HUES64 (cell line): ENCODE measurements around the gene IFNL3.
A peak's percentile ranks its signal among the peaks of the same experiment; 100 is the strongest.
"Not testable (repeated sequence)": the region's sequence is repeated elsewhere in the genome, so short reads cannot be mapped to it uniquely, and the experiment has no call there.

Experiments used
- H3K27ac ChIP-seq: 2 replicates; pipeline ENCODE4 v1.7.0; 2013; ENCODE audit warnings: low read depth, low read length, inconsistent platforms
- H3K27me3 ChIP-seq: 2 replicates; pipeline ENCODE4 v1.6.1; 2013; ENCODE audit warnings: mild to moderate bottlenecking, low read length; ENCODE audit not compliant: insufficient read depth
- H3K36me3 ChIP-seq: 2 replicates; pipeline ENCODE4 v1.6.1; 2013; ENCODE audit warnings: mild to moderate bottlenecking, low read length; ENCODE audit not compliant: insufficient read depth
- H3K4me1 ChIP-seq: 2 replicates; pipeline ENCODE4 v1.6.1; 2013; ENCODE audit warnings: mild to moderate bottlenecking, low read length, moderate library complexity; ENCODE audit not compliant: insufficient read depth
- H3K4me3 ChIP-seq: 2 replicates; pipeline ENCODE4 v1.5.1; 2013; ENCODE audit warnings: mild to moderate bottlenecking, low read length, moderate library complexity
- H3K9ac ChIP-seq: 2 replicates; pipeline ENCODE4 v1.6.1; 2013; ENCODE audit warnings: mild to moderate bottlenecking, low read depth, low read length
- H3K9me3 ChIP-seq: 2 replicates; pipeline ENCODE4 v1.6.1; 2013; ENCODE audit warnings: low read depth, low read length; ENCODE audit not compliant: insufficient read depth
- WGBS: fragments of 150-250, 120-280 bp; methylation state at CpG from one replicate; pipeline ENCODE4 v1.1.7; 2013; ENCODE audit warnings: missing lambda C conversion rate; 5-methylcytosine and 5-hydroxymethylcytosine counted together

Gene IFNL3

GRCh38 chr19:39268085-39268484 lies 23.3 kb upstream of the IFNL3 start, which contains the start of gene IFNL2:
Gene IFNL2 (plus strand): TSS chr19:39268396. CDS start chr19:39268569, 173 bp downstream.
- H3K27ac ChIP-seq, H3K9ac ChIP-seq, H3K4me1 ChIP-seq, H3K4me3 ChIP-seq, H3K36me3 ChIP-seq, H3K9me3 ChIP-seq: not testable (repeated sequence)
- peaks cover 42% of the 10 kb centered on the region for H3K27me3 ChIP-seq
- no CpG with 5 or more reads among the region's 1 CpG for WGBS

GRCh38 chr19:39265321-39265916 lies 20.6 kb upstream of the IFNL3 start:
- H3K27me3 ChIP-seq = peaks cover 68% of the 10 kb centered on the region
- H3K4me3 ChIP-seq = peak overlapping the region; percentile 40; the same call in 1 of the 2 replicates
- WGBS = 34% methylated on average over 39 of the region's 39 CpGs
- no peak overlapping the region for H3K9ac ChIP-seq
- H3K36me3 ChIP-seq = no peaks in the 10 kb centered on the region
- H3K9me3 ChIP-seq = no peaks in the 10 kb centered on the region; the same call in 1 of the 2 replicates
- H3K4me1 ChIP-seq = no peaks in the 10 kb centered on the region
- no peak overlapping the region for H3K27ac ChIP-seq

- H3K4me3 ChIP-seq = peak overlapping the region; percentile 40
- 5% methylated on average over 102 of the region's 102 CpGs for WGBS
- H3K27me3 ChIP-seq = peaks cover 75% of the 10 kb centered on the region
- H3K27ac ChIP-seq = no peak overlapping the region
- no peaks in the 10 kb centered on the region for H3K36me3 ChIP-seq
- H3K4me1 ChIP-seq = no peaks in the 10 kb centered on the region
- no peaks in the 10 kb centered on the region; the same call in 1 of the 2 replicates for H3K9me3 ChIP-seq
- H3K9ac ChIP-seq = no peak overlapping the region
Observed at GRCh38 chr19:39264306-39265290, 19.8 kb upstream of the IFNL3 start.

- Histone ChIP-seq H3K4me3 (peak overlapping the region; percentile 40), H3K9ac (no peak overlapping the region), H3K27me3 (peaks cover 75% of the 10 kb centered on the region), H3K4me1 (no peaks in the 10 kb centered on the region), H3K27ac (no peak overlapping the region), H3K36me3 (no peaks in the 10 kb centered on the region), H3K9me3 (no peaks in the 10 kb centered on the region; the same call in 1 of the 2 replicates)
- WGBS = 12% methylated on average over 17 of the region's 17 CpGs
Observed at GRCh38 chr19:39263912-39264305, 19.1 kb upstream of the IFNL3 start.

- Histone ChIP-seq H3K9me3 (no peaks in the 10 kb centered on the region; the same call in 1 of the 2 replicates), H3K4me3 (no peak overlapping the region), H3K9ac (no peak overlapping the region), H3K36me3 (no peaks in the 10 kb centered on the region), H3K27ac (no peak overlapping the region), H3K27me3 (peaks cover 72% of the 10 kb centered on the region), H3K4me1 (no peaks in the 10 kb centered on the region)
- 87% methylated on average over 4 of the region's 4 CpGs for WGBS
Observed at GRCh38 chr19:39262496-39262895, 17.7 kb upstream of the IFNL3 start.

- Histone ChIP-seq H3K36me3 (no peaks in the 10 kb centered on the region), H3K9me3 (no peaks in the 10 kb centered on the region; the same call in 1 of the 2 replicates), H3K4me3 (no peak overlapping the region), H3K4me1 (no peaks in the 10 kb centered on the region), H3K27me3 (peaks cover 66% of the 10 kb centered on the region), H3K27ac (no peak overlapping the region), H3K9ac (no peak overlapping the region)
- 62% methylated on average over 2 of the region's 3 CpGs for WGBS
Observed at GRCh38 chr19:39261704-39262103, 16.9 kb upstream of the IFNL3 start.

- no peaks in the 10 kb centered on the region for H3K36me3 ChIP-seq
- no peaks in the 10 kb centered on the region for H3K9me3 ChIP-seq
- WGBS = 94% methylated on average over 4 of the region's 4 CpGs
- no peak overlapping the region for H3K27ac ChIP-seq
- no peak overlapping the region for H3K9ac ChIP-seq
- no peaks in the 10 kb centered on the region for H3K4me1 ChIP-seq
- no peak overlapping the region for H3K4me3 ChIP-seq
- peaks cover 40% of the 10 kb centered on the region for H3K27me3 ChIP-seq
Observed at GRCh38 chr19:39257227-39257626, 12.4 kb upstream of the IFNL3 start.

- Histone ChIP-seq H3K36me3 (no peaks in the 10 kb centered on the region), H3K4me1 (no peaks in the 10 kb centered on the region), H3K9ac (no peak overlapping the region), H3K9me3 (no peaks in the 10 kb centered on the region), H3K27me3 (peaks cover 34% of the 10 kb centered on the region), H3K27ac (no peak overlapping the region), H3K4me3 (no peak overlapping the region)
- 88% methylated on average over 29 of the region's 29 CpGs for WGBS
Observed at GRCh38 chr19:39254531-39255345, 9.9 kb upstream of the IFNL3 start.

- H3K27ac ChIP-seq = no peak overlapping the region
- WGBS = 79% methylated on average over 6 of the region's 8 CpGs
Observed at GRCh38 chr19:39253374-39254149, 8.8 kb upstream of the IFNL3 start.

GRCh38 chr19:39252458-39252857 lies 7.7 kb upstream of the IFNL3 start:
- Histone ChIP-seq H3K27ac (no peak overlapping the region), H3K4me3 (no peak overlapping the region)
- WGBS = 75% methylated on average over 3 of the region's 3 CpGs

More at GRCh38 chr19:39253374-39254149, 8.8 kb upstream of the IFNL3 start:
- Histone ChIP-seq H3K9ac (no peak overlapping the region), H3K27me3 (peaks cover 46% of the 10 kb centered on the region), H3K4me1 (no peaks in the 10 kb centered on the region), H3K36me3 (no peaks in the 10 kb centered on the region), H3K9me3 (no peaks in the 10 kb centered on the region), H3K4me3 (no peak overlapping the region)

More at GRCh38 chr19:39252458-39252857, 7.7 kb upstream of the IFNL3 start:
- Histone ChIP-seq H3K27me3 (peaks cover 57% of the 10 kb centered on the region), H3K4me1 (no peaks in the 10 kb centered on the region), H3K9me3 (no peaks in the 10 kb centered on the region), H3K36me3 (no peaks in the 10 kb centered on the region), H3K9ac (no peak overlapping the region)
